Measurements from ENCODE around the gene KRT38. TPM values are rescaled to one million over a fixed set of nuclear protein-coding genes. Genes with fewer than 3 reads are reported as not detected.

KRT38 gene
- total RNA-seq, 4 donors from 2014 or later: not detected

DNA sequence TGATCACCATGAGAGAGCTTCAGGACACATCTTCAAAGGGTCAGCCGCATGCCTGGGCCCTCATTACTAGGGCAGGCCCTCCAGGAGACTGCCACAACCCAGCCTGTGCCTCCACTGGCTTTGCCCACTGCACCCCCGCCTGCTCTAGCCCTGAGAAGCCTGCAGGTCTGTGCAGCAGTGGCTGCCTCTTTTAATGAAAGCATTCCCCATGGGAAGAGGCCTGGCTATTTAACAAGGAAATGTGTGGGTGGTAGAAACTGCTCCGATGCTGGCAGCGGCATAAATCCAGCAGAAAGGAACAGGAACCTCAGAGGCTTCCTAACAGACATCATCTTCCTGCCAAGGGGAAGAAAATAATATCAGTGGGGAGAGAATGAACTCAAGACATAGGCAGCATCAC is 26.8 kb upstream of the KRT38 start:
- Histone ChIP-seq H3K36me3 (no peaks in the 10 kb centered on the region), H3K4me3 (no peak overlapping the region), H3K27ac (no peak overlapping the region), H3K27me3 (no peaks in the 10 kb centered on the region), H3K4me1 (no peaks in the 10 kb centered on the region), H3K9me3 (no peaks in the 10 kb centered on the region)
- DNase-seq: no peak
- no peak for TF ChIP-seq POLR2A (IDR thresholded peaks at IDR 0.05)
- TF ChIP-seq, protein P1, sequence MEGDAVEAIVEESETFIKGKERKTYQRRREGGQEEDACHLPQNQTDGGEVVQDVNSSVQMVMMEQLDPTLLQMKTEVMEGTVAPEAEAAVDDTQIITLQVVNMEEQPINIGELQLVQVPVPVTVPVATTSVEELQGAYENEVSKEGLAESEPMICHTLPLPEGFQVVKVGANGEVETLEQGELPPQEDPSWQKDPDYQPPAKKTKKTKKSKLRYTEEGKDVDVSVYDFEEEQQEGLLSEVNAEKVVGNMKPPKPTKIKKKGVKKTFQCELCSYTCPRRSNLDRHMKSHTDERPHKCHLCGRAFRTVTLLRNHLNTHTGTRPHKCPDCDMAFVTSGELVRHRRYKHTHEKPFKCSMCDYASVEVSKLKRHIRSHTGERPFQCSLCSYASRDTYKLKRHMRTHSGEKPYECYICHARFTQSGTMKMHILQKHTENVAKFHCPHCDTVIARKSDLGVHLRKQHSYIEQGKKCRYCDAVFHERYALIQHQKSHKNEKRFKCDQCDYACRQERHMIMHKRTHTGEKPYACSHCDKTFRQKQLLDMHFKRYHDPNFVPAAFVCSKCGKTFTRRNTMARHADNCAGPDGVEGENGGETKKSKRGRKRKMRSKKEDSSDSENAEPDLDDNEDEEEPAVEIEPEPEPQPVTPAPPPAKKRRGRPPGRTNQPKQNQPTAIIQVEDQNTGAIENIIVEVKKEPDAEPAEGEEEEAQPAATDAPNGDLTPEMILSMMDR (IDR thresholded peaks at IDR 0.05): no peak

DNA sequence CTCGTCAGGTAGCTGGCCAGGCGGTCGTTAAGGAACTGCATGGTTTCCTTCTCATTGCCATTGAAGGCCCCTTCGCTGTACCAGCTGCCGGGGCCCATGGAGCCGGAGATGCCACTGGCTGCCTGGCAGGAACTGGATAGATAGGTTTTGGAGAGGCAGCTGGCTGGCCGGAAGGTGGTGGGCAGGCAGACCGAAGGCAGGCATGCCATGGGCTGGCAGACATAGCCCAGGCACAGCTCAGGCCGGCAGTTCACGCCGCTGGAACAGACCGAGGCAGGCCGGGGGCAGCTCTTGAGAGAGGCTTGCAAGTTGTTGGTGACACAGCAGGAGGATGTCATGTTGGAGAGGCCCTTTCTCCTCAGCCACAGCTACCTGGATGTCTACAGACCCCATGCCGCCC is 26.2 kb upstream of the KRT38 start, which contains the start of gene KRT32:
KRT32 (minus strand) TSS at position 399 of the 400 bp plus-strand sequence; CDS start at position 338, 61 bp downstream.
- TF ChIP-seq, protein P1 (IDR thresholded peaks at IDR 0.05): no peak
- no peak for TF ChIP-seq POLR2A (IDR thresholded peaks at IDR 0.05)
- no peak within 1 kb of the TSS for H3K4me3 ChIP-seq
- H3K9me3 ChIP-seq: no peaks in the 10 kb centered on the region
- no peaks in the 10 kb centered on the region for H3K27me3 ChIP-seq
- H3K27ac ChIP-seq: no peak within 1 kb of the TSS
- no peaks in the 10 kb centered on the region for H3K4me1 ChIP-seq
- no peaks in the 10 kb centered on the region for H3K36me3 ChIP-seq
- DNase-seq: no peak

DNA sequence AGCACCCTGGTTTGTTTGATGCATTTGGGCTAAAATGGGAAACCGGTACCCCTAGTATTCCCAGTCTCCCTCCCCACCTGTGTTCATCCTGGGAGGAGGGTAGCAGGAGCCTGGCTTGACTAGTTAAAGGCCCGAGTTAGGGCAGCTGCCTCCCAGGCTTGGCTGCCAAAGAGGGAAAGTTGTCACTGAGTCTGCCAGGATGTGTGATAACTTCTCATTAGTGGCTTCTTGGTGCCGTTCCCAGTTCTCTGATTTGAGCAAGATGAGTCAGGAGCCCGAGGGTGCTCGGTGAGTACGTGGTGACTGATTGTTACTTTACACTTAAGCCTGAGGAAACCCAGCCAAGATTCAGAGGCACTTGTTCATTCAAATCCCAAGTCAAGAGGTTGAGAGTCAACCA is 23.9 kb upstream of the KRT38 start:
- DNase-seq: no peak
- Histone ChIP-seq H3K27ac (no peak overlapping the region), H3K27me3 (no peaks in the 10 kb centered on the region), H3K9me3 (no peaks in the 10 kb centered on the region), H3K4me3 (no peak overlapping the region), H3K4me1 (no peaks in the 10 kb centered on the region), H3K36me3 (no peaks in the 10 kb centered on the region)
- TF ChIP-seq, protein P1 (IDR thresholded peaks at IDR 0.05): no peak
- TF ChIP-seq POLR2A (IDR thresholded peaks at IDR 0.05): no peak

DNA sequence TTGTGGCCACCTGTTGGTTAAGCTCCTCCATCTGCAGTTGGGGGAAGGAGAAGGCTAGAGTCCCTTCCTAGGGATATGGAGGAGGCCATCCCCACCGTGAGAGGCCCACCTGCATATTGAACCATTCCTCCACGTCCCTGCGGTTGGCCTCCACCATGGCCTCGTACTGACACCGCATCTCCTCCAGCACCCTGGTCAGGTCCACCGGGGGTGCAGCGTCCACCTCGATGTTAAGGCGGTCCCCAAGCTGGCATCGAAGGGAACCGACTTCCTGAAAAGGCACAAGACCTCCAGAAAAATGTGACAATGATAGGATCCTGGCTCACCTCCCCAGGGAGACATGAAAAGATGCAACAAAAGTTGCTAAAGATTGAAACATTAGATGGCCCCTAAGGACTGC is 23.4 kb upstream of the KRT38 start:
- Histone ChIP-seq H3K36me3 (no peaks in the 10 kb centered on the region), H3K27ac (no peak overlapping the region), H3K27me3 (no peaks in the 10 kb centered on the region), H3K4me1 (no peaks in the 10 kb centered on the region), H3K4me3 (no peak overlapping the region), H3K9me3 (no peaks in the 10 kb centered on the region)
- DNase-seq: no peak
- TF ChIP-seq, protein P1 (IDR thresholded peaks at IDR 0.05): no peak
- no peak for TF ChIP-seq POLR2A (IDR thresholded peaks at IDR 0.05)

DNA sequence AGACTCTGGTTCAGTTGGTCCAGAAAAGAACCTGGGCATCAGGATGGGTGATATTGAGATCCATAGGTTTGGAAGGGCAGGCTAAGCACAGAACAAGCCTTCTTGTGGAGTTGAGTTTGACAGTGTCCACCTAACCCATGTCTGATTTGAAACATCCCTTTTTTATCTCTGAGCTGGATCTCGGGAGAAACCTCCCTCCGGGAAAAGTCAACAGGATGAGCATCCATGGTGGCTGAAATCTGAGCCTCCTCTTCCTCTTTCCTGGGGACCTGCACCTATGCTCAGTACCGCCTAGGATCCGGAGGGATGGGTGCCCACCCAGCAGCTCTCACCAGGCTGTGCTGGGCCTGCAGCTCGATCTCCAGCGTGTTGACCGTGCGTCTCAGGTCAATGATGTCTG is 23.0 kb upstream of the KRT38 start:
- no peaks in the 10 kb centered on the region for H3K4me1 ChIP-seq
- TF ChIP-seq, protein P1 (IDR thresholded peaks at IDR 0.05): no peak
- no peak for TF ChIP-seq POLR2A (IDR thresholded peaks at IDR 0.05)
- no peak for DNase-seq
- H3K27me3 ChIP-seq: no peaks in the 10 kb centered on the region
- H3K36me3 ChIP-seq: no peaks in the 10 kb centered on the region
- no peak overlapping the region for H3K27ac ChIP-seq
- no peaks in the 10 kb centered on the region for H3K9me3 ChIP-seq
- H3K4me3 ChIP-seq: no peak overlapping the region

DNA sequence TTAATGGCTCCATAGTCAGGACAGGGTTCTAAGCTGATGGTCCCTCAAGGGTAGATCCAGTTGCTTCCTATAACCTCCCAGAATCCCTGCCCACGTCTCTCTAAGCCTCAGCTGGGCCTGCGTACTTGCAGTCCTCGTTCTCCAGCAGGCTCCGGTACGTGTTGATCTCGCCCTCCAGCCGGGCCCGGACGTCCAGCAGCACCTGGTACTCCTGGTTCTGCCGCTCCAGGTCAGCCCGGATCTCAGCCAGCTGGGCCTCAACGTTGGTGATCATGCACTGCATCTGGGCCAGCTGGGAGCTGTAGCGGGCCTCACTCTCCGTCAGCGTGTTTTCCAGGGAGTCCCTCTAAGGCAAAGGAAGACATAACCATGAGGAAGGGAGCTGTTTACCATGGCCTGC is 21.9 kb upstream of the KRT38 start:
- Histone ChIP-seq H3K27ac (no peak overlapping the region), H3K36me3 (no peaks in the 10 kb centered on the region), H3K9me3 (no peaks in the 10 kb centered on the region), H3K4me3 (no peak overlapping the region), H3K27me3 (no peaks in the 10 kb centered on the region), H3K4me1 (no peaks in the 10 kb centered on the region)
- TF ChIP-seq POLR2A (IDR thresholded peaks at IDR 0.05): no peak
- TF ChIP-seq, protein P1 (IDR thresholded peaks at IDR 0.05): no peak
- DNase-seq: no peak
